Stimulated activated CD8-positive, alpha-beta memory T cell treated with anti-CD3 and anti-CD28 coated beads, Interleukin-4, amount 100 ng/mL, for 4 hours (primary cell): ENCODE data around the gene TNIK.

Experiments used
- DNase-seq, 2 donors: peaks; one replicate each; pipeline ENCODE4 v3.0.0-alpha.2; 2020; ENCODE audit warnings: low read depth in 2 of 2, low spot score in 1 of 2

The TNIK gene

DNA sequence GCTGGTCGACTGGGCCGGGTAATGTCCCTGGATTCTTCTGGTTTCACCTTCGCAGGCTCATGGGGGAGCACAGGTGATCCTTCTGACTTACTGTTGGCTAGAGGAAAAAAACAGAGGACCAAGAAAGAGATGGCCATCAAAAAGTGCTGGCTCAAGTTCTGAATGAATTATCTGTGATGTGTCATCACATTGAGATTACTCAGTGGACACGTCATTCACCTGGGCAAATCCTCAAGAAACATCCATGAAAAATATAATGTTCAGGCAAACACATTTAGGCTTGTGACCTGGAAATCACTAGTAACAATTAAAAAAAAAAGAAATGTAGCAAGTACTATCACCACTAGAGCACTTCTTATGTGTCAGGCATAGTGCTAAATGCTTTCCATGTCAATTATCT lies 352.1 kb downstream of the TNIK start:
- no peak for DNase-seq

DNA sequence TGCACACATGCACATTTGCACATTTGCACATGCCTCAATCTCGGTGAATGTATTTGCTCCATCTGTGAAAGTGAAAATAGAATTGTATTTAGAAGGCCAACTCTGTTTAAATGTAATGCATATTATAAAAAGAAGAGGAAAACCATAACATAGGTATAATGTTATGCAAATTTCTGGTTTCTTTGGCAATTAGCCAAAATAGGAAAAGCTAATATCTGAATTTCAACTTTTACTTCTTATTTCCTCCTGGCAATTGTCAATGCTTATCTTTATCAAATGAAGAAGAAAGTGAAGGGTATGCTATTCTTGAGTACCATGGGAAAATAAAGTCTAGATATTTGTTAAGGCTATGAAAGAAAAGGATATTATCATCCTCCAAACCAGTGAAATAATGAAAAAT lies 357.0 kb downstream of the TNIK start:
- no peak for DNase-seq

DNA sequence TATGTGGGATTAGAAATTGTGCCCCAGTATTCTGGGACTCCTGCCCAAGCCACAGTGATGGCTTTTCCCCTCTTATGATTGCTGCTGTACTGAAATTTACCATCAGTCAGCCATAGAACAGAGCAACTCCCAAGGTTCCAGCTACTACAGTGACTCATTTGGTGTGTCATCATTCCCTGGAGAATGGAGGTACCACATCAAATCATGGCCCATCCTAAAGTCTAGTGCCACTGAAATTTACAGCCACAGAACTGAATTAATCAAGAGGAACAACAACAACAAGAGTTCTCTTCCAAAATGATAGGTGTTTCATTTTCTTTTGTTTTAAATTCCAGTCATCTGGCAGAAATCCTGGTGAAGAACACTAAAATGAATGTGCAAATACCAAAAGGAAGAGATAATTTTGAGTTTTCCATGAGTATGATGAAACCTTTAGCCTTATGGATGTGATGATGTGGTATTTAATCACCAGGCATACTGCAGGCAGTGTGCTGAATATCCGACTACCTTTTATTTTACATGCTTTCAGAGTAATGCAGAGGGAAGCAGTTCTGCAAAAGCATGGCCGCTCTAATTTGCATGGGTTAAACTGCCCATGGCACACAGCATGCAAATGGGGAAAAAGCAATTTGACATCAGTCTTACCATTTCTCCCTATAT lies 358.1 kb downstream of the TNIK start:
- no peak for DNase-seq

DNA sequence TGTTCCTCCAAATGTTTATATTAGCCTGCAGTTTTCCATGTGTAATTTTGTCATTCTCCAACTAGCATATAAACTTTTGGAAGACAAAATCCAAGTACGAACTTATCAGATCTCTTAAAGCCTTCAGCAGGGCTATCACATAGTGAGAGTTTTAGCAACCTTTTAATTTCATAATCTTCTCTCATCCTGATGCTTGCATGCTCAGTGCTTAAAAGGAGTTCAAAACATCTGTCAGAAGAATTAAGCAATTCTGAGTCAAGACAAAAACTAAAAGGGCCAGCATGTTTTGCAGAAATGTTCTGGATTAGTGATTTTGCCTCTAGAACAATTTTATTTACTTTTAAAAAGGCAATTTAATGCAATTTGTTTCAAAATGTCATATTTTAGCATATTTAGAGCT lies 360.3 kb downstream of the TNIK start:
- DNase-seq, result no peak

DNA sequence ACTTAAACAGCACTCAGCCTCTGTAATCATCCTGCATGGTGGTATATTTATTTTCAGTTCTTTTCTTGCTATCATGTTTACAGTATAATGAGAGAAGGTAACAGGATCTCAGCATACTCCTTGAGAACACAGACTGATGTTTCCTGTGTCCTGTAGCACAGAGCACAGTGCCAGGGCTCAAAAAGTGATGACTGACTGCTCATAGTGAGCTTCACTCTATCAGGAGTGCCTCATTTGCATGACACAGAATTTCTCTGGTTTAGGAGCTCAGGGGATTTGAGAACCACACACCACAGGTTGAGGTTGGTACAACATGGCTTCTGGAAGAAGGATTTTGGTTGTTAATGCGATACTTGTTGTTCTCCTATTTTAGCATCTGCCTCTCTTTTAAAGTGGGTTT lies 365.1 kb downstream of the TNIK start:
- no peak for DNase-seq

DNA sequence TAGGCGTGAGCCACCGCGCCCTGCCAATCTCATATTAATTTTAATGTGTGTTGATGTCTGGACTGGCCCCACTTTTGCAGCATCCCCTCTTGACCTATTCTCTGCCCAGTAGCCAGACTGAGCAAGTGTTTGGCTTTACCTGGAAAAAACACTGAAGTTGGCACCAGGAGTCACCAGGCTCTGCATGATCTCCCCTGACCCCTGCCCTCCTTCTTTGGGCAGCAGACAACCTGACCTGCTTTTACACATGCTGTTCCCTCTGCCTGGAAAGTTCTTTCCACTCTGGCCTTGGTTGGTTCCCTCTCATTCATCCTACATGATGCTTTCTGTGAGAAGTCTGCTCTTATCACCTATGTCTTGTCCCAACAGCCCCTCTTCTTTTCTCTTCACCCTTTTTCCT lies 365.8 kb downstream of the TNIK start:
- no peak for DNase-seq

DNA sequence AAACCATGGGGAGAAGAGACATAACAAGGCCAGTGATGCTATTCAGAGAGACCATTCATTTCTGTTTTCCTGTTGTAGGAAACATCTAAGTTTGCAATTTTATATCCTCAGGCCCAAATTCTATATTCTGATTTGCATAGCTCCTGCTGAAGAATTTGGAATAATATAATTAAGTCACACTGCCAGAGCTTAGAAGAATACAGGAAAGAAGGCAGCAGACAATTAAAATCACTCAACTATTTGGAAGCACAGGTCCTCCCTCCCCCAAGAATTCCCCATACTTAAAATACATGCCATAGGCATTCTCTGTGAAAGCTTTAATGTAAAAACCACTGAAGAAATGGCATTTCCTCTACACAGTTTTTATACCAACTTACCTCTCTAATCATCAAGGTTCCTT lies 366.7 kb downstream of the TNIK start:
- no peak for DNase-seq

DNA sequence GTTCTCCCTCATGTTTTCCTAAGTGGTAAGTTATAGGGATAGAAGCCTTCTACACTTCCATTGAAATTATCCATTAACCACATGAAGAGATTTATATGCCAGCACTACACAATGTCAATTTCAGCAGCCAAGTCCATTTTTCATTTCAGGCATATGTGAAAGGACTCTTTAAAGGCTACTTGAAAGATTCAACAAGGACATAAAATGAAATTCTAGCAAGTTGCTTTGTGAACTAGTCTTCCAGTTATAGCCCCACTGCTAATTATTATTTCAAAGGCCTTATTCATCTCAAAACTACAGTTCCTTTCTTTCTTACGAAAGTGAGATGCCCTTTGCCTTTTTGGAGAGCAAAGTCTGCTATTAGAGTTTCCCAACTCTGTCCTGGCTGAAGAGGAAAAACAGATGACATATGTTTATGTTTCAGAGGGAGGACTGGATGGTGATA lies 367.7 kb downstream of the TNIK start:
- DNase-seq, result no peak

DNA sequence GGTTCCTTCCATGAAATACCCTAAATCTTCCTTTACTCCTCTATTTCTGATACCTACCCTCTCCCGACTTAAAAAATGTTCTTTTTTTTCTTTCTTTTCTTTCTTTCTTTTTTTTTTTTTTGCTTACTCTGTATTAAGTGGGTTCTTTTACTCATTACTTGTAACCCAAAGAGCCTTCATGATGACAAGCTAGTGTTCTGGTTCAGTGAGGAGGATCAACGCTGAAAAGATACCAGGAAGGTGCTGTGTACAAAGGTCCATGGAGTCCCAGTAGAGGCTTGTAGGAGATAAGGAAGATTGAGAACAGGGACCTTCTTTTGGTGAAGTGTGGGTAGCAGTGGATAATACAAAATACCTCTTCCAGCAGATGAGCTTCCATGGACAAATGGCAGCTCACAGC lies 369.9 kb downstream of the TNIK start:
- DNase-seq, result no peak

DNA sequence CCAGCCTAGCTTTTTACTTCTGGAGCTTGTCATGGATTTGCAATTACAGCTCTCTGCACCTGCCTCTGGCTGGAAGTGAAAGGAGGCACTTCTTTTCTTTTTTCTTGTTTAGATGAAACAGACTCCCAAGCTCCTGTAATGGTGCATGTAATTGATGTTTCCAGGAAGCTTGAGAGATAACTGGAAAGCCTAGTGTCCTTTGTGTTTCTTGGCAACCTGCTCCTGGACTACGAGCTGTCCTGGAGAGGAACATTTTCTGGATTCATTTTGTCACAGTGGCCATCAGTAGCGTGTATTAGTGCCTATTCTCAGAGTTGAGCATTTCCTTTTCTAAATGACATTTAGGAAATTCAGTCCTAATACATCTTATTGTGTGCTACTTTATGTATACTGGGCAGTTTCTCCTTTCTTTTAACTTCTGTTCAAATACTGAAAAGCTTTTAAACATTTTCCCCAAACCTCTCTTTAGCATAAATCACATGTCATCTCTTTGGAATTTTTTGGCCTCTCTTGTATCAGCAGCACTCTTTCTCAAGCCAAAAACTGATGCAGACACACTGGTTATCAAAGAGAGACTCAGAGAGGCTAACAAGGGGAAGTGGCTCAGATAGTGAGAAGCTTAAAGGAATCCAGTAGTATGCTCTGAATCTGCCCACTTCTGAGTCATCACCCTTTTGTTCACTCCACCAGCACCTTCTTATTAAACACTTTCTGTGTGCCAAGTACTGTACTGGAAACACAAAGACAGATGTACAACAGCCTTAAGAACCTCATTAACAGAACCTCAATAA lies 371.0 kb downstream of the TNIK start:
- DNase-seq, result no peak

DNA sequence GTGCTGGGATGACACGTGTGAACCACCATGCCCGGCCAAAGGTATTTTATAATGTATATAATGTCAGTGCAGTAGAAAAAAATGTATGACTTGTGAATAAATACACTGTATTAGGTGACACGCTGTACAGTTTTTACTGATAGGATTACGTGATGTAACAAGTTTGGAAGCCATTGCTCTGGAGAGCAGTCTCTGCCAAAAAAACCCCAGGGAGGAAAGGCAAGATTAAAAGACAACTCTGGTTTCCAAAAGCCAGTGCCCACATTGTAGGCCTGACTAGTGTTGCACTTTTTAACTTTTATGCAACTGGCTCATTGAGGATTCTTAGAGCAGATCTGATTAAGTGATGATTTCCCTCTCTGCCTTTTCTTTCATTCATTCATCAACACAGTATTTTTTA lies 371.7 kb downstream of the TNIK start:
- no peak for DNase-seq

DNA sequence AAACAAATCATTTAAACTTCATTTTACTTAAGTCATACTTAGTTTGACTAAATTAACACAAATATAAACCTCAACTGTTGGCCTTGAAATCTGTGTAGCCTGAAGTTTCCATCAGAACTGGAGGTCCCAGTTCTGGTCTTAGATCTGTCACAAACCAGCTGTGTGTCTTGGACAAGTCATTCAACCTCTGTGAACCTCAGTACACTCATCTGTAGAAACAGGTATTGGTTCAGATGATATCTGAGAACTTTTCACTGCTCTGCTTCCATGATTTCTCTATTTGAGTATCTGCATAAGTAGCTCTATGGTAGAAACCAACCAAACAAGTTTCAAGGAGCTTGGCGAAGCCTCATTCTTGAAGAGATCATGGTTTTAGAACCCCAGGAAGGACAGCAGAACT lies 373.3 kb downstream of the TNIK start:
- no peak for DNase-seq

DNA sequence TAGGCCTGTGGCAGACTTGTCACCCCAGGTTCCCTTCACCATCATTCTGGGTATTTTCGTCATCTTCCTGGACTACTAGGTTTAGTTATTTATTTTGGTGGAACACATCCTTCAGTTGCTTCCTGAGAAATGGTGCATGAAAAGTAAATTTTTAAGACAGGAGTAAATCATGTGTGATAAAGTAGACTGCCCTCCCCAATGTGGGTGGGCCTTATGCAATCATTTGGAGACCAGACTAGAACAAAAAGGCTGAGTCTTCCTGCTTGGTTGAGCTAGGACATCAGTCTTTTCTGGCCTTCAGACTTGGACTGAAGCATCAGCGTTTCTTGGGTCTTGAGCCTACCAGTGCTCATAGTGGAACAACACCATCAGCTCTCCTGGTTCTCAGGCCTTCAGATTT lies 382.9 kb downstream of the TNIK start:
- DNase-seq, result no peak

DNA sequence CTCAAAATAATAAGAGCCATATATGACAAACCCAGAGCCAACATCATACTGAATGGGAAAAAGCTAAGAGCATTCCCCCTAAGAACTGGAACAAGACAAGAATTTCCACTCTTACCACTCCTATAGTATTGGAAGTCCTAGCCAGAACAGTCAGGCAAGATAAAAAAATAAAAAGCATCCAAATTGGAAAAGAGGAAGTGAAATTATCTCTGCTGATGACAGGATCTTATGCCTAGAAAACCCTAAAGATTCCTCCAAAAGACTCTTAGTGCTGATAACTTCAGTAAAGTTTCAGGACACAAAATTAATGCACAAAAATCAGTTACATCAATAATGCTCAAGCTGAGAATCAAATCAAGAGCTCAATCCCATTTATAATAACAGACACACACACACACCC lies 387.8 kb downstream of the TNIK start:
- no peak for DNase-seq

DNA sequence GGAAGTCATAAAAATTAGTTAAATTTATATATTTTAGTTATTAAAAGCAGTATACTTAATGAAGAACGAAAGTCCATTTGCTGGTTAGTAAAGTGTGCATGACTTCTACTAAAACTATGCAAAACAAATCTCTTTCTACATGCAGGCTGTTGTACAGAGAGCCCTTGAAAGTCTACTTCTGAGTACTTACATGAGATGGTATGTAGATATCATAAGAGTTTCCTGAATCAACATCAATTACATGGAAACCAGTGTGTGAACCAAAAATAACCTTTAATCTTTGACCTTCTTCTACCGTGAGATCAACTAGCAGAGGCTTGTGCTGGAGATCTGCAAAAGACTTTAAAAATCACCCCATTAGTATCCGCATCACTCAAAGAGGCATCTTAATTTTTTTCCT lies 391.5 kb downstream of the TNIK start:
- DNase-seq, result no peak

DNA sequence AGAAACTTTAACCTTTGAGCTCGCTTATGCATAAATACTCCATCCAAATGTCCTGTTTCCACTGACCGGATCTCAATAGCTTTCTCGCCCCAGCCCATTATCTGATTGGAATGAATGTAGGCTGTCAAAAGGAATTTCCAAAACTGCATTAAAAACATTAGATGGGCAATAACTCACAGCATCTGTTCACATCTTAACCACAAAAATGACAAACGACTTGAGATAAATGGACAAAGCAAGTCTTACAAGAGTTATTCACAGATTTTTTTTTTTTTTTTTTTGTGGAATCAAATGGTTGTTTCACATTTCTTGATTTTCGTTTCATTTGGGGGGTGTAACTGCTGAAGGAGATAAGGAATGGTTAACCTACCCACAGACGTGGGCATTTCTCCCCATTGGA lies 394.0 kb downstream of the TNIK start:
- DNase-seq, result no peak

DNA sequence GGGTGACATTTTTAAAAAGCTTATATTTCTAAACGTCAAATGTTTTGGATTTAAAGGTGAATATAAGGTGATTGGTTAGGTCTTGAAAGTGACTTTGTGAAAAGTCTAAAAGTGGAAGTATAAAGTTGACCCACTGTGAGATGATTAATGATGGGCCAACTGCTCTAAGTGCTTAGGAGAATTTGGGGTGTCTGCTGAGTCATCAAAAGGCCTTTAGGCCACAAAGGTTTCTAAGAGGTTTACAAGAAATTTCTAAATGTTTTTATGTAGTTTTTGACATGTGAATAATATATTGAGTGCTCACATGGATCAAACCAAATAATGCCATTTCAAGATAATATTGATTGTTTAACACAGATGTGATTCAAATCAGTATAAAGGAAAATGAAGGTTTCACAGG lies 394.5 kb downstream of the TNIK start:
- DNase-seq, result no peak

DNA sequence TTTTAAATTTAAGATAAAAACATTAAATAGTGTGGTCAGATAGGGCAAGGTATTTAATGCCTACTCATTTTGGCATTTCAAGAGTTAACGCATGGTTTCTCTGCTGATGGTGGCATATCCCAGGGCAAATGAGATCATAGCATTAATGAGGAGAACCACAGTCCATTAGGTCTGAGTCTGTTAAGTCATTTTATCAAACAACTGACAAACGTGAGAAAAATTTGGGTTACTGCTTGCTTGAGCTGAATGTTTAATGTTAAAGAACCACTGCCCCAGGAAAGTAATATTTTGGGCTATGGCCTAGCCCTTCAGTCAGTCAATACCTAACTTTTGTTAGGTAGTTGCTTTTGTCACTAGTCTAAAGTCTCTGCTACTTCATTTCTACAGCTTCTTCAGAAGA lies 395.7 kb downstream of the TNIK start:
- DNase-seq, result no peak

DNA sequence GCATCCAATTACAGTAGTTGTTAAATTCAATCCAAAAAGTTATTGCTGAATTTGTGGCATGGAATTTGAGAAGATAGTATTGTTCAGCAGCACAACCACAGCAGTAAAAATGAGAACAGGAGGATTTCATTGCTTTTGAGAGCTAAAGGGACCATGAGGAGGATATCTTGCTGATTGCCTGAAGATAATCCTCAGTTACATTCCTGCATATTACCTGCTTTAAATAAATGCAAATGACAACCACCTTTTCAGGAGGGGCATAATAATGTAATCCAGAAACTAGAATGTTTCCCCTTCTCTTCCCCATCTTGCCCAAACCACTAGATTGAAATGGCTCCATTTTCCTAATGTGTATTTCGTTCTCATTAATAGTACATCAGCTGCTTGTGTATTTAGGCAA lies 398.5 kb downstream of the TNIK start:
- no peak for DNase-seq

DNA sequence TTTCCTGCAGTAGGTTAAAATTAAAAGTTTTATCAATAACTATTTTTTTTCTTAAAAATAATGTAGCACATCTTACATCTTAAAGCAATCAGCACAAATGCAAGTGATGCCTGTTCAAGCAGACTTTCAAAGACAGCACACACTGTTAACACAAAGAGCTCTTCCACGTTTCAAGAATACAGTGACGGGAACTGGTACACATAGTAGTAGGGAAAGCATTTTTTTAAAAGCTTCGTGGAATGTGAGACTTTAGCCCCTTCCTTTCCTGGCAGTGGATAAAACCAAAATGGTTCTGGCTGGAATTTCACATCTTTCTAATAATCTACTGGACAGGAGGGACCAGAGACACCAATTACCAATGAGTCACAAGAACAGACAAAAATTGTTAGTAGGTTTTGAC lies 400.2 kb downstream of the TNIK start:
- DNase-seq, result no peak

DNA sequence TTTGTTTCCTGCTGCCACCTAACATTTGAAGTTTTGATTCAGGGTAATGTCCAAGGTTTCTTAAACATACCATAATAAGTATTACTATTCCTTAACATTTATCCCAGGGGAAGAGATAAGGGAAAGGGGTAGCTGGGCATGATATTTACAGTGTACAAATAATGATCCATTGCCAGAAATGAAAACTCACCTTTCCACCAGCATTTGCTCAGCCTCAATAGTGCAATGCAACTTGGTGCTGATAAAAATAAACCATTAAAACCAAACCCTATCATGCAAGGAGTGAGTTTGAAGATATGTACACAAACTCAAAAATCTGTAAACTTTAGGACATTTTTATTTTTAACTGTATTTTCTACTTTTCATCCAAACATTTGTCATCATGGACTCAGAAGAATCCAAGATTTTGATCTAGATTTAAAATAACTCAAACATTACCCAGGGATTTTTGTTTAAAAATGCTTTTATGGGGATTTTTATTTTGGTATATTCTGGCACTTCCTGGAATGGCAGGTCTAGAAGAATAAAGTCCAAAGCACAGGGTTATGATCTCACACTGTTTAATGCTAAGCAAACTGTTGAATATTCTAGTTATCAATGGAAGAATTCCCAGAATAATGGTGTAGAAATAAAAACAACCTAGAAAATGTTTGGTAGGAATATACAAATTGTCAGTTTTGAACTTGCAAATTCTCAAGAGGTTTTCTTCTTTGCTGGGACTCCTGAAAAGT lies 401.2 kb downstream of the TNIK start:
- DNase-seq, result no peak

DNA sequence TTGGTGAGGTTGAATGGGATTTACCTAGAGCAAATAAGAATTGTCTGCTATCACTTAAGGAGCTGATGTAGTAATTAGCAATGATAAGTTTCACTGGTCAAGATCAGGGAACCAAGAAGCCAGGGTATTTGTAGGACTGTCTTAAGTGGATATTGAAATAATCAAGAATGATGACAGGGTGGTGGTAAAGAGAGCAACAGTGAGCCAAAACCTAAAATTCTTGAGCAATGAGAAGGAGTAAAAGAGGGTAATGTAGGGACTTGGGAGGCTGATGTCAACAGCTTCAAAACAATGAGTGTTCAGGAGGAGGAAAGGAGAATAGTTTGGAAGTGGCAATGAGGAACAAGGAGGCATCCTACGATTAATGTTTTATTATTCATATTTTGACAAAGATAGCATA lies 402.1 kb downstream of the TNIK start:
- no peak for DNase-seq
